WTC11 (cell line): Measurements from ENCODE around the gene SLC6A8.

Experiments
- ARID4B ChIP-seq: sonication (generic); formaldehyde crosslinking; IDR thresholded peaks from 2 replicates; pipeline ENCODE4 v1.8.0; 2023; ENCODE audit warnings: missing genetic modification reagents, mild to moderate bottlenecking, borderline replicate concordance
- ATF2 ChIP-seq: sonication (generic); formaldehyde crosslinking; IDR thresholded peaks from 2 replicates; pipeline ENCODE4 v1.8.1; 2022; ENCODE audit warnings: low read depth, missing genetic modification reagents, borderline replicate concordance
- CBFB ChIP-seq: sonication (generic); formaldehyde crosslinking; IDR thresholded peaks from 2 replicates; pipeline ENCODE4 v1.8.1; 2022; ENCODE audit warnings: mild to moderate bottlenecking, low read depth, missing genetic modification reagents
- CTCF ChIP-seq: fragments of 200-600 bp; IDR thresholded peaks from 2 replicates; pipeline ENCODE4 v1.8.0; 2022; ENCODE audit warnings: antibody characterized with exemption
- ETV6 ChIP-seq: sonication (generic); formaldehyde crosslinking; IDR thresholded peaks from 2 replicates; pipeline ENCODE4 v1.8.1; 2022; ENCODE audit warnings: mild to moderate bottlenecking, missing genetic modification reagents
- MAX ChIP-seq: sonication (generic); formaldehyde crosslinking; IDR thresholded peaks from 2 replicates; pipeline ENCODE4 v1.8.0; 2022; ENCODE audit warnings: mild to moderate bottlenecking, missing genetic modification reagents
- NR2C2 ChIP-seq: sonication (generic); formaldehyde crosslinking; IDR thresholded peaks from 2 replicates; pipeline ENCODE4 v1.8.0; 2022; ENCODE audit warnings: mild to moderate bottlenecking, missing genetic modification reagents
- USF1 ChIP-seq: sonication (generic); formaldehyde crosslinking; IDR thresholded peaks from 2 replicates; pipeline ENCODE4 v1.8.0; 2022; ENCODE audit warnings: mild to moderate bottlenecking, missing genetic modification reagents
- USF2 ChIP-seq: sonication (generic); formaldehyde crosslinking; IDR thresholded peaks from 2 replicates; pipeline ENCODE4 v1.8.1; 2023; ENCODE audit warnings: mild to moderate bottlenecking, missing genetic modification reagents, moderate library complexity
- ZMAT4 ChIP-seq: fragments of 250-450 bp; sonication (Bioruptor Pico); IDR thresholded peaks from 2 replicates; pipeline ENCODE4 v1.9.0; 2021; ENCODE audit warnings: mild to moderate bottlenecking
- ZNF138 ChIP-seq: sonication (generic); formaldehyde crosslinking; conservative IDR thresholded peaks from 2 replicates; pipeline ENCODE4 v1.8.1; 2022; ENCODE audit warnings: mild to moderate bottlenecking, moderate library complexity, missing genetic modification reagents
- ZNF232 ChIP-seq: sonication (generic); formaldehyde crosslinking; IDR thresholded peaks from 2 replicates; pipeline ENCODE4 v1.8.0; 2022; ENCODE audit warnings: mild to moderate bottlenecking, missing genetic modification reagents
- ZNF281 ChIP-seq: sonication (generic); formaldehyde crosslinking; IDR thresholded peaks from 2 replicates; pipeline ENCODE4 v1.8.0; 2023; ENCODE audit warnings: mild to moderate bottlenecking, missing genetic modification reagents
- ZNF671 ChIP-seq: fragments of 250-450 bp; sonication (Bioruptor Pico); IDR thresholded peaks from 2 replicates; pipeline ENCODE4 v1.8.0; 2021; ENCODE audit warnings: mild to moderate bottlenecking

GRCh38 chrX:153645921-153646488, 41.7 kb upstream of the SLC6A8 start:
- TF ChIP-seq CTCF (no peak), ZNF232 (CRISPR knock-in tag) (no peak), NR2C2 (no peak), ETV6 (CRISPR knock-in tag) (no peak), USF1 (CRISPR knock-in tag) (no peak), ZNF138 (CRISPR knock-in tag) (no peak), ZMAT4 (CRISPR knock-in tag) (no peak), USF2 (CRISPR knock-in tag) (no peak), ZNF671 (CRISPR knock-in tag) (no peak), ZNF281 (CRISPR knock-in tag) (no peak), MAX (CRISPR knock-in tag) (no peak), ARID4B (CRISPR knock-in tag) (no peak), ATF2 (CRISPR knock-in tag) (no peak), CBFB (CRISPR knock-in tag) (no peak)
